Neutrophil (primary cell): ENCODE measurements around the gene MAST4.

Experiments used
- H3K27ac ChIP-seq: fragments of 200-600 bp; sonication (generic); 2 replicates; pipeline ENCODE4 v1.5.1; 2016; ENCODE audit warnings: mild to moderate bottlenecking, moderate library complexity
- H3K27me3 ChIP-seq: fragments of 200-600 bp; sonication (generic); 2 replicates; pipeline ENCODE4 v1.6.0; 2016; ENCODE audit warnings: mild to moderate bottlenecking
- H3K36me3 ChIP-seq: fragments of 200-600 bp; sonication (generic); 2 replicates; pipeline ENCODE4 v1.5.1; 2017
- H3K4me1 ChIP-seq, 2 experiments: fragments of 200-600 bp in 1 of 2; sonication (generic) in 1 of 2; 1 replicate in 1 of 2; 2 replicates in 1 of 2; pipeline versions ENCODE4 v1.5.1 to v1.6.1; 2013 to 2016; ENCODE audit warnings: low read depth in 1 of 2, low read length in 1 of 2, mild to moderate bottlenecking in 1 of 2, moderate library complexity in 1 of 2; ENCODE audit not compliant: control insufficient read depth in 1 of 2, insufficient read depth in 1 of 2
- H3K4me3 ChIP-seq, 2 experiments: fragments of 200-600 bp in 1 of 2; sonication (generic) in 1 of 2; 1 replicate in 1 of 2; 2 replicates in 1 of 2; pipeline ENCODE4 v1.5.1; 2013 to 2016; ENCODE audit warnings: low read depth in 1 of 2, low read length in 1 of 2, mild to moderate bottlenecking in 1 of 2, moderate library complexity in 1 of 2
- H3K9me3 ChIP-seq: fragments of 200-600 bp; sonication (generic); 2 replicates; pipeline ENCODE4 v1.5.1; 2016
- TF ChIP-seq, protein P1 (sequence below): fragments of 200-600 bp; sonication (generic); IDR thresholded peaks from 2 replicates; pipeline ENCODE4 v1.5.1; 2016; ENCODE audit warnings: antibody characterized with exemption

Gene MAST4

DNA sequence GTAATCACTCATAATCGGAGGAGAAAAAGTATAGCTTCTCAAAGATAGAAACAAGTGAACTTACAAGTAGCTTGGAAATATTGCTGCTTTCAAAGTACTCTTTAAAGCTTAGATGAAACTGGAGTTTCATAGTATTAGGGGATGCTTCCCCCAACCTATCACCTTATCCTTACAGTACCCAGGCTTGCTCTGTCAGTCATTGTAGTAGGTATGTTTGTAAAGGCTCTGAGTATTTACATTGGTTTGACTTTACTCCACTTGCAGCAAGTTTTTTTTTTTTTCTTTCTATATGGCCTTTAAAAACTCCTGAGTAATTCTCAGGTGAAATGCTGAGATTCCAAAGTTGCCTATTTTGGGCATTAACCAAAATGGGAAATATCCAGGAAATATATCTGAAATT is 515.6 kb downstream of the MAST4 start:
- Histone ChIP-seq H3K36me3 (no peaks in the 10 kb centered on the region), H3K27me3 (no peaks in the 10 kb centered on the region), H3K9me3 (no peaks in the 10 kb centered on the region), H3K4me1 (no peaks in the 10 kb centered on the region), H3K4me3 (no peak overlapping the region), H3K27ac (no peak overlapping the region)
- TF ChIP-seq, protein P1, sequence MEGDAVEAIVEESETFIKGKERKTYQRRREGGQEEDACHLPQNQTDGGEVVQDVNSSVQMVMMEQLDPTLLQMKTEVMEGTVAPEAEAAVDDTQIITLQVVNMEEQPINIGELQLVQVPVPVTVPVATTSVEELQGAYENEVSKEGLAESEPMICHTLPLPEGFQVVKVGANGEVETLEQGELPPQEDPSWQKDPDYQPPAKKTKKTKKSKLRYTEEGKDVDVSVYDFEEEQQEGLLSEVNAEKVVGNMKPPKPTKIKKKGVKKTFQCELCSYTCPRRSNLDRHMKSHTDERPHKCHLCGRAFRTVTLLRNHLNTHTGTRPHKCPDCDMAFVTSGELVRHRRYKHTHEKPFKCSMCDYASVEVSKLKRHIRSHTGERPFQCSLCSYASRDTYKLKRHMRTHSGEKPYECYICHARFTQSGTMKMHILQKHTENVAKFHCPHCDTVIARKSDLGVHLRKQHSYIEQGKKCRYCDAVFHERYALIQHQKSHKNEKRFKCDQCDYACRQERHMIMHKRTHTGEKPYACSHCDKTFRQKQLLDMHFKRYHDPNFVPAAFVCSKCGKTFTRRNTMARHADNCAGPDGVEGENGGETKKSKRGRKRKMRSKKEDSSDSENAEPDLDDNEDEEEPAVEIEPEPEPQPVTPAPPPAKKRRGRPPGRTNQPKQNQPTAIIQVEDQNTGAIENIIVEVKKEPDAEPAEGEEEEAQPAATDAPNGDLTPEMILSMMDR, result no peak

DNA sequence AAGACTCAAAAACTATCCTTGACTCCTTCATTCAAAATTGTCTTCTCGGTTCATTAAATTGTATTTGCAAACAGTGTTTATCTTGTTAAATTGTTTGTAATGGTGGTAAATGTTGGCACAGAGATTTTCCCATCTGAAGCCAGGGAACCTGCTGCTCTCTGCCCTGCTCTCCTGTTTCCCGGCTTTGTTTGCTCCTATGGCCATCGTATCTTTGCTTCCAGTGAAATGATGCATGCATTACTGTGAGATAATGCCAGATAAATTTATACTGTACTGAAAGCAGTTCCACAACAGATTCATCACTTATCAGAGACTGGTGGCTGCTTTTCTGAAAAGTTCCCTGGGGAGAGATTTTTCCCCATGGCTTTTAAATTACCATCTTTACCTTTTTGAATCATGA is 519.1 kb downstream of the MAST4 start:
- H3K36me3 ChIP-seq, result no peaks in the 10 kb centered on the region
- TF ChIP-seq, protein P1, result no peak
- no peak overlapping the region for H3K4me3 ChIP-seq
- H3K4me1 ChIP-seq, result no peaks in the 10 kb centered on the region
- no peaks in the 10 kb centered on the region for H3K27me3 ChIP-seq
- H3K9me3 ChIP-seq, result no peaks in the 10 kb centered on the region
- no peak overlapping the region for H3K27ac ChIP-seq

DNA sequence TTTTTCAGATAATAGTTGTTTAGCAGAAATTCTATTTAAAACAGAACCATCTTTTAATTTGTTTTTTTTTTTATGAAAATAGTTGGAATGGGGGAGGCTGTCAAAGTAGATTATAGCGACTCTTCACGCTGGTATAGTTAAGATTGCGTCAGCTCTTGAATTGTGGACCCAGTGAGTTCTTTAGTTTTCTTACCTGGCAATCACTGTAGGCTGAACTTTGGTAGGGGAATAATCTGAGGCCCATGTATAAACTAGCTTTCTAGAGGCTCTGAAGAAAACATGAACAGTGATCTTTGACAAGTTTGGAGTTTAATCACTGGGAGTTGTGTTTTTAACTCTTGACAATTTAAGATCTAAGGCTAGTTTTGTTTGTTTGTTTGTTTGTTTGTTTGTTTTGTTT is 519.6 kb downstream of the MAST4 start:
- TF ChIP-seq, protein P1, result no peak
- H3K27me3 ChIP-seq, result no peaks in the 10 kb centered on the region
- H3K4me1 ChIP-seq, result no peaks in the 10 kb centered on the region
- H3K4me3 ChIP-seq, result no peak overlapping the region
- no peaks in the 10 kb centered on the region for H3K9me3 ChIP-seq
- H3K36me3 ChIP-seq, result no peaks in the 10 kb centered on the region
- no peak overlapping the region for H3K27ac ChIP-seq

DNA sequence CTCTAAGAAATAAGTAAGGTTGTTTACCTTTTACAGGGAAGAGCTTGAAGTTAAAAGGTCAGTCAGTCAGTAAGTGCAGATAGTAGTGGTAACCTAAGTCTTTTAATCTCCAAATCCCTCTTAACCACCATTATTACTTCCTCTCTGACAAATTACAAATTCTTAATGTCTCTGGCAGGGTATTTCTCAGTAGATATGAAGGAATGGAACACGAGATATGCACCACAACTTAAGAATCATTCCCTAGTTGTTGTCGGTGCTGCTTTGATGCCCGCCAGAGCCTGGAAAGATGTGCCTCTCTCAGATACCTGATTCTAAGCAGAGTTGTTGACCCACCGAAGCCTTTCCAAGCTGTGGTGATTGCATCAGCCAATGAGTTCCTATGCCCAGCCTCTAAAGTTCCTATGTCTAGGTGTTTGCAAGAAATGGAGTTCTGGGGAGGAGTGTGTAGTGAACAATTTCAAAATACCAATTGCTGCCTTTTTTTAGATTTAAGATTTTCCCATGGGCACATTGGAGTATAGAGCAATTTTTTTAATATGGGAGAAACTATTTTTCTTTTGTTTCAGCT is 521.9 kb downstream of the MAST4 start:
- Histone ChIP-seq H3K36me3 (no peaks in the 10 kb centered on the region), H3K27ac (no peak overlapping the region), H3K4me1 (no peaks in the 10 kb centered on the region), H3K9me3 (no peaks in the 10 kb centered on the region), H3K27me3 (no peaks in the 10 kb centered on the region), H3K4me3 (no peak overlapping the region)
- TF ChIP-seq, protein P1, result no peak

DNA sequence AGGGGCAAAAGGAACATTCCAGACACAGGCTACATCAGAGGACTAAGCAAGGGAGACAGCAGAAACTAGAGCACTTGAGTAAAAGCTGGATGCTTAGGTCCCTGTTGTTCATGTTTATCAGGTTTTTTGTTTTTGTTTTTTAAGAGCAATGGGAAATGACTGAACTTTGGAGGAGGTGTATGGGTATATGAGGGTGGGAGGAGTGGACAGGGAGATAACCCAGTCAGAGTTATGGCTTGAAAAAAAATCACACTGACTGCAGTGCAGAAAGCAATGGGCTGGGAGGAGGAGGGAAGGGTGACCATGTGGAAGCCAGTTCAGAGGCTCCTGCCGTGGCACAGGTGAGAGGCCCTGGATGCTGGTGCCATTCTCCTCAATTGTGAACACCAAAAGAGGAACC is 522.8 kb downstream of the MAST4 start:
- Histone ChIP-seq H3K27ac (no peak overlapping the region), H3K4me3 (no peak overlapping the region), H3K9me3 (no peaks in the 10 kb centered on the region), H3K4me1 (no peaks in the 10 kb centered on the region), H3K36me3 (no peaks in the 10 kb centered on the region), H3K27me3 (no peaks in the 10 kb centered on the region)
- TF ChIP-seq, protein P1, result no peak

DNA sequence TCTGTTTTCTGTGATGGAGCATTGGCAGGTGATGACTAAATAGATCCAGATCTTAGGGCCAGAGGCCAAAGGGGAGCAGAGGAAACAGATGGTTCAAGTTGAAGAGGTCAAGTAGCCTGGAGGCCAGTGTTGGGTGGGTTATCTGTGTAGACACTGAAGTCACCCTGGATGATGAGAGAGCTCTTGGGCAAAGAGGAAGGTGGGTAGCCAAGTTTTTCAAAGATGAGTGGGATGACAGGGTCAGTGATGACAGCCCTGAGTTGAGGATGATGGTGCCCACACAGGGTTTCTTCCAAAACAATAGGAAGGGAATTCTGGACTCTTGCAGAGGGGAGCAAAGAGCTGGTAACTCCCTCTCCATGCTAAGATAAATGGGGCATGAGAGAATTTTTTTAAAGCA is 523.8 kb downstream of the MAST4 start:
- H3K4me3 ChIP-seq, result no peak overlapping the region
- no peak overlapping the region for H3K27ac ChIP-seq
- H3K36me3 ChIP-seq, result no peaks in the 10 kb centered on the region
- no peaks in the 10 kb centered on the region for H3K27me3 ChIP-seq
- TF ChIP-seq, protein P1, result no peak
- H3K9me3 ChIP-seq, result no peaks in the 10 kb centered on the region
- no peaks in the 10 kb centered on the region for H3K4me1 ChIP-seq
